K562 (cell line): ENCODE measurements around the gene ZNF521. TPM values are rescaled to one million over a fixed set of nuclear protein-coding genes. Genes with fewer than 3 reads are reported as not detected.

Source experiments
- ATAC-seq: fragments of 200-7000 bp; cut with Tn5 transposase; 3 replicates; pipeline ENCODE4 v1.9.1; 2020; ENCODE audit warnings: moderate library complexity
- BruUV-seq: library from RNA; stranded (reverse); fragments of 400-500 nt; replicated peaks from 2 replicates; lab custom pipeline; 2021; lab: Mats Ljungman, UMichigan
- CTCF ChIA-PET: fragments of 300-600 bp; formaldehyde crosslinking; extraction: SDS; loops from one replicate; lab custom pipeline; 2021; ENCODE audit warnings: low intra/inter-chr PET ratio; lab: Yijun Ruan, JAX
- POLR2A ChIA-PET: fragments of 300-600, 350-650 bp; sonication (Branson Sonifier 250); formaldehyde crosslinking; extraction: SDS; loops from one replicate; lab custom pipeline; 2021; ENCODE audit warnings: antibody characterized with exemption, inconsistent platforms; lab: Yijun Ruan, JAX
- DNase-seq, 4 experiments: peaks; one replicate each; pipeline versions ENCODE4 v3.0.0 to v3.0.0-alpha.2; 2011 to 2018; ENCODE audit warnings: low spot score in 3 of 4, mixed read lengths in 3 of 4; ENCODE audit errors: extremely low read depth in 1 of 4
- FAIRE-seq: peaks from 2 replicates; lab custom pipeline; 2011; peaks lifted over from hg19 to GRCh38; lab: Jason Lieb, UNC
- H2AFZ ChIP-seq: 2 replicates; pipeline ENCODE4 v1.6.0; 2011; ENCODE audit warnings: low read depth, low read length, control low read depth, inconsistent platforms
- H3K27ac ChIP-seq: fragments of 200-600 bp; 3 replicates; pipeline ENCODE4 v1.8.0; 2011; ENCODE audit warnings: low read depth, mild to moderate bottlenecking, control low read depth, inconsistent platforms, low read length, moderate library complexity, mixed read lengths; ENCODE audit errors: extremely low read depth
- H3K27me3 ChIP-seq, 2 experiments: fragments of 300-600 bp in 1 of 2; 2 replicates in 1 of 2; 3 replicates in 1 of 2; pipeline versions ENCODE4 v1.6.0 to v1.8.0; 2011; ENCODE audit warnings: inconsistent platforms in 2 of 2, low read length in 2 of 2, mild to moderate bottlenecking in 1 of 2, mixed read lengths in 1 of 2, moderate library complexity in 1 of 2; ENCODE audit not compliant: control insufficient read depth in 2 of 2, insufficient read depth in 2 of 2
- H3K36me3 ChIP-seq: fragments of 300-600 bp; 3 replicates; pipeline ENCODE4 v1.8.0; 2011; ENCODE audit warnings: mild to moderate bottlenecking, low read length, inconsistent platforms; ENCODE audit not compliant: control insufficient read depth, insufficient read depth
- H3K4me1 ChIP-seq, 2 experiments: fragments of 200-600 bp in 1 of 2; replicated peaks in 1 of 2; 2 replicates in 1 of 2; 3 replicates in 1 of 2; pipeline versions ENCODE4 v1.5.1 to v1.8.0; 2011; ENCODE audit warnings: inconsistent platforms in 2 of 2, low read length in 2 of 2, mild to moderate bottlenecking in 1 of 2, mixed read lengths in 1 of 2, moderate library complexity in 1 of 2; ENCODE audit not compliant: control insufficient read depth in 2 of 2, insufficient read depth in 2 of 2
- H3K4me2 ChIP-seq: 2 replicates; pipeline ENCODE4 v1.6.1; 2011; ENCODE audit warnings: low read length, control low read depth, inconsistent platforms, mixed read lengths; ENCODE audit not compliant: insufficient read depth
- H3K4me3 ChIP-seq: fragments of 200-600 bp; sonication (generic), shearing (Covaris generic); 2 replicates; pipeline ENCODE4 v1.5.1; 2016; ENCODE audit warnings: control low read depth, inconsistent platforms
- H3K79me2 ChIP-seq: fragments of 200-600 bp; 3 replicates; pipeline ENCODE4 v1.8.0; 2011; ENCODE audit warnings: low read length, inconsistent platforms; ENCODE audit not compliant: control insufficient read depth, insufficient read depth
- H3K9ac ChIP-seq, 2 experiments: 2 replicates each; pipeline versions ENCODE4 v1.6.0 to v1.6.1; 2011; ENCODE audit warnings: low read depth in 2 of 2, low read length in 2 of 2, control low read depth in 1 of 2, inconsistent platforms in 1 of 2, mild to moderate bottlenecking in 1 of 2, mixed read lengths in 1 of 2; ENCODE audit not compliant: insufficient read depth in 1 of 2
- H3K9me1 ChIP-seq: one replicate; pipeline ENCODE4 v1.6.0; 2011; ENCODE audit warnings: inconsistent platforms, mild to moderate bottlenecking, low read length, moderate library complexity; ENCODE audit not compliant: control insufficient read depth, insufficient read depth
- H3K9me3 ChIP-seq: replicated peaks from 2 replicates; pipeline ENCODE4 v1.5.1; 2011; ENCODE audit warnings: low read depth, low read length, inconsistent platforms; ENCODE audit not compliant: control insufficient read depth, insufficient read depth
- H4K20me1 ChIP-seq: replicated peaks from 2 replicates; pipeline ENCODE4 v1.6.1; 2011; ENCODE audit warnings: low read length, inconsistent platforms, mixed read lengths; ENCODE audit not compliant: control insufficient read depth, insufficient read depth
- ATF2 ChIP-seq: sonication (generic); formaldehyde crosslinking; IDR thresholded peaks from 2 replicates; pipeline ENCODE4 v1.8.1; 2022; ENCODE audit warnings: missing genetic modification reagents
- BHLHE40 ChIP-seq: IDR thresholded peaks from 2 replicates; pipeline ENCODE4 v1.6.1; 2011; ENCODE audit warnings: low read length, improper control_type of control experiment
- CEBPG ChIP-seq, 3 experiments: fragments of 200-800 bp in 1 of 3; sonication (Bioruptor generic) in 1 of 3; sonication (generic) in 1 of 3; formaldehyde crosslinking in 1 of 3; IDR thresholded peaks in 2 of 3; conservative IDR thresholded peaks in 1 of 3; 2 replicates each; pipeline versions ENCODE4 v1.6.1 to v1.8.0; 2016 to 2022; ENCODE audit warnings: missing compliant biosample characterization in 2 of 3, missing genetic modification characterization in 2 of 3, mild to moderate bottlenecking in 1 of 3, missing genetic modification reagents in 1 of 3
- CREB3L1 ChIP-seq: fragments of 450-650 bp; IDR thresholded peaks from 2 replicates; pipeline ENCODE4 v1.6.1; 2014; ENCODE audit warnings: low read depth, mild to moderate bottlenecking, moderate library complexity, borderline replicate concordance
- E2F8 ChIP-seq: fragments of 450-650 bp; IDR thresholded peaks from 2 replicates; pipeline ENCODE4 v1.7.1; 2018; ENCODE audit warnings: mild to moderate bottlenecking, low read depth; ENCODE audit not compliant: partially characterized antibody
- HOXB6 ChIP-seq: fragments of 250-450 bp; sonication (Bioruptor Pico); IDR thresholded peaks from 2 replicates; pipeline ENCODE4 v1.5.1; 2022; ENCODE audit warnings: mild to moderate bottlenecking, borderline replicate concordance
- IRF1 ChIP-seq: sonication (generic); formaldehyde crosslinking; IDR thresholded peaks from 2 replicates; pipeline ENCODE4 v1.8.0; 2022; ENCODE audit warnings: missing genetic modification reagents, mild to moderate bottlenecking, borderline replicate concordance
- JUNB ChIP-seq: fragments of 450-650 bp; formaldehyde crosslinking; conservative IDR thresholded peaks from 2 replicates; pipeline ENCODE4 v1.4.0; 2020; ENCODE audit warnings: mild to moderate bottlenecking
- NCOA2 ChIP-seq, 2 experiments: fragments of 450-650 bp; IDR thresholded peaks; 2 replicates each; pipeline ENCODE4 v1.6.1; 2018; ENCODE audit warnings: mild to moderate bottlenecking in 2 of 2, moderate library complexity in 1 of 2; ENCODE audit not compliant: partially characterized antibody in 2 of 2
- SREBF2 ChIP-seq: sonication (generic); formaldehyde crosslinking; IDR thresholded peaks from 2 replicates; pipeline ENCODE4 v1.4.0; 2020; ENCODE audit warnings: mild to moderate bottlenecking, missing genetic modification reagents
- ZBTB12 ChIP-seq: fragments of 250-450 bp; sonication (Bioruptor Pico); IDR thresholded peaks from 2 replicates; pipeline ENCODE4 v1.4.0; 2020
- ZBTB7A ChIP-seq: IDR thresholded peaks from 2 replicates; pipeline ENCODE4 v1.6.1; 2011; ENCODE audit warnings: low read depth, mild to moderate bottlenecking, low read length, moderate library complexity, borderline replicate concordance; ENCODE audit not compliant: control insufficient read depth
- ZFP36 ChIP-seq: fragments of 150-350 bp; IDR thresholded peaks from 2 replicates; pipeline ENCODE4 v1.6.1; 2018; ENCODE audit warnings: low read length, low read depth; ENCODE audit not compliant: partially characterized antibody
- ZNF766 ChIP-seq: fragments of 200-800 bp; sonication (Bioruptor generic); conservative IDR thresholded peaks from 2 replicates; pipeline ENCODE4 v1.6.1; 2016; ENCODE audit warnings: missing genetic modification characterization, missing compliant biosample characterization
- WGBS: fragments of 100-300 bp; shearing (Covaris generic); methylation state at CpG from one replicate; pipeline ENCODE4 v1.1.6; 2016; ENCODE audit warnings: low coverage, mixed read lengths; ENCODE audit not compliant: insufficient coverage; ENCODE audit errors: missing lambda C conversion rate; 5-methylcytosine and 5-hydroxymethylcytosine counted together
- in situ Hi-C: fragments of 300-500 bp; cut with MboI; formaldehyde crosslinking; loops from 4 replicates; pipeline ENCODE4 v1.15.0; 2018; ENCODE audit warnings: inconsistent platforms, mixed read lengths
- intact Hi-C: fragments of 100-400 bp; cut with micrococcal nuclease; formaldehyde crosslinking; loops from 2 replicates; pipeline ENCODE4 v1.14.2; 2022
- polyA plus RNA-seq, 8 experiments: library from polyadenylated mRNA; depleted of rRNA in 4 of 8; stranded (reverse) in 5 of 8; unstranded in 3 of 8; fragments of >200 nt; fragmentation: Nextera tagmentation in 2 of 8; fragmentation: Illumina TruSeq in 1 of 8; extraction: Ambion mirVana in 2 of 8; extraction: Trizol in 1 of 8; gene quantifications; 2 replicates each; pipeline versions ENCODE4 v1.2.1 to v1.2.3, GENCODE V29; 2011 to 2014; ENCODE audit warnings: inconsistent platforms in 1 of 8, missing spikeins in 1 of 8
- total RNA-seq, 7 experiments: library from RNA; depleted of rRNA in 6 of 7; stranded (reverse); fragments of >200 nt in 6 of 7; fragmentation: Illumina TruSeq in 2 of 7; extraction: Trizol in 2 of 7; gene quantifications; 2 replicates each; pipeline versions ENCODE4 v1.2.1 to v1.2.3, GENCODE V29; 2011 to 2021; ENCODE audit warnings: low replicate concordance in 1 of 7

ZNF521 gene
- total and polyA plus RNA-seq, 9 of the 15 experiments (the other 6 are each of a cell fraction or from before 2014, with no cell fraction given): 1.2 to 5.8 (median 1.6) TPM

GRCh38 chr18:25089470-25089869, 262.5 kb downstream of the ZNF521 start:
- in situ Hi-C loops (no loop called here), intact Hi-C loops (no loop called here)
- H3K27me3 ChIP-seq: no peaks in the 10 kb centered on the region
- no peak overlapping the region for H3K27ac ChIP-seq
- whole genome bisulfite sequencing: 7% methylated on average over 6 of the region's 6 CpGs
- no peak for DNase-seq
- no peaks in the 10 kb centered on the region for H3K36me3 ChIP-seq
- no peak overlapping the region for H3K4me2 ChIP-seq
- no peak overlapping the region for H2AFZ ChIP-seq
- no peaks in the 10 kb centered on the region for H3K79me2 ChIP-seq
- H3K9me3 ChIP-seq: no peaks in the 10 kb centered on the region
- ChIA-PET CTCF (no interaction called here), POLR2A (interaction anchor here (0.7 kb wide), 1 partner anchor 130 kb away, joined by 3 read pairs; no protein-coding TSS in a partner anchor)
- H3K9ac ChIP-seq: no peak overlapping the region
- no peaks in the 10 kb centered on the region for H4K20me1 ChIP-seq
- FAIRE-seq: no peak
- no peak for ATAC-seq
- H3K9me1 ChIP-seq: no peaks in the 10 kb centered on the region
- no peak overlapping the region for H3K4me3 ChIP-seq
- no TSS peak for BruUV-seq
- no peaks in the 10 kb centered on the region for H3K4me1 ChIP-seq
- TF ChIP-seq CEBPG (CRISPR knock-in tag; IDR thresholded peaks at IDR 0.05) (no peak), CEBPG (tag; conservative IDR thresholded peaks at IDR 0.05 in 1 of 2, IDR thresholded peaks at IDR 0.05 in 1 of 2) (no peak), ZBTB7A (no peak), NCOA2 (IDR thresholded peaks at IDR 0.05; ENCODE audit: partially characterized antibody in 2 of 2) (no peak), CREB3L1 (no peak), HOXB6 (no peak), SREBF2 (no peak), E2F8 (no peak), ZFP36 (no peak), BHLHE40 (no peak), JUNB (no peak), IRF1 (CRISPR knock-in tag) (no peak), ATF2 (no peak), ZNF766 (no peak), ZBTB12 (no peak)
